Trophoblast cell (in vitro differentiated cells and primary cell): Measurements from ENCODE around the gene XRCC1.
A peak's percentile ranks its signal among the peaks of the same experiment; 100 is the strongest.
"Not testable (repeated sequence)": the region's sequence is repeated elsewhere in the genome, so short reads cannot be mapped to it uniquely, and the experiment has no call there.

ENCODE experiments used
- DNase-seq, 2 donors: peaks; one replicate each; pipeline ENCODE4 v3.0.0-alpha.2; 2016
- H2AFZ ChIP-seq: 2 replicates; pipeline ENCODE4 v1.6.1; 2013; ENCODE audit warnings: low read length, moderate library complexity, mild to moderate bottlenecking; ENCODE audit not compliant: insufficient read depth, poor library complexity
- H2AK5ac ChIP-seq: 2 replicates; pipeline ENCODE4 v1.6.1; 2013; ENCODE audit warnings: mild to moderate bottlenecking, low read length
- H2BK120ac ChIP-seq: 2 replicates; pipeline ENCODE4 v1.6.1; 2013; ENCODE audit warnings: low read length, mild to moderate bottlenecking, moderate library complexity; ENCODE audit not compliant: insufficient read depth, poor library complexity
- H2BK12ac ChIP-seq: 2 replicates; pipeline ENCODE4 v1.6.1; 2013; ENCODE audit warnings: mild to moderate bottlenecking, low read length, moderate library complexity
- H2BK5ac ChIP-seq: 2 replicates; pipeline ENCODE4 v1.6.1; 2013; ENCODE audit warnings: low read length, low read depth, moderate library complexity, mild to moderate bottlenecking; ENCODE audit not compliant: poor library complexity
- H3K14ac ChIP-seq: 2 replicates; pipeline ENCODE4 v1.6.1; 2013; ENCODE audit warnings: mild to moderate bottlenecking, low read length
- H3K18ac ChIP-seq: 2 replicates; pipeline ENCODE4 v1.6.1; 2013; ENCODE audit warnings: mild to moderate bottlenecking, low read length
- H3K23ac ChIP-seq: 2 replicates; pipeline ENCODE4 v1.6.1; 2013; ENCODE audit warnings: low read length
- H3K27ac ChIP-seq: 2 replicates; pipeline ENCODE4 v1.5.1; 2013; ENCODE audit warnings: low read depth, mild to moderate bottlenecking, inconsistent platforms, low read length, moderate library complexity
- H3K27me3 ChIP-seq: 2 replicates; pipeline ENCODE4 v1.6.1; 2013; ENCODE audit warnings: inconsistent platforms, mild to moderate bottlenecking, low read length, moderate library complexity; ENCODE audit not compliant: insufficient read depth
- H3K36me3 ChIP-seq, 2 experiments: 1 replicate in 1 of 2; 2 replicates in 1 of 2; pipeline ENCODE4 v1.6.1; 2013; ENCODE audit warnings: low read length in 2 of 2, mild to moderate bottlenecking in 2 of 2, moderate library complexity in 1 of 2; ENCODE audit not compliant: insufficient read depth in 2 of 2, control insufficient read depth in 1 of 2
- H3K4ac ChIP-seq: 2 replicates; pipeline ENCODE4 v1.6.1; 2013; ENCODE audit warnings: low read depth, mild to moderate bottlenecking, low read length, moderate library complexity
- H3K4me1 ChIP-seq, 2 experiments: 1 replicate in 1 of 2; 2 replicates in 1 of 2; pipeline ENCODE4 v1.6.1; 2013; ENCODE audit warnings: low read length in 2 of 2, mild to moderate bottlenecking in 2 of 2, moderate library complexity in 1 of 2; ENCODE audit not compliant: insufficient read depth in 2 of 2, control insufficient read depth in 1 of 2
- H3K4me2 ChIP-seq: 2 replicates; pipeline ENCODE4 v1.6.1; 2013; ENCODE audit warnings: inconsistent platforms, mild to moderate bottlenecking, low read length, moderate library complexity
- H3K4me3 ChIP-seq: 2 replicates; pipeline ENCODE4 v1.5.1; 2013; ENCODE audit warnings: mild to moderate bottlenecking, low read depth, low read length, inconsistent platforms
- H3K79me1 ChIP-seq: one replicate; pipeline ENCODE4 v1.6.1; 2013; ENCODE audit warnings: low read length
- H3K79me2 ChIP-seq: 2 replicates; pipeline ENCODE4 v1.6.1; 2013; ENCODE audit warnings: low read length, mild to moderate bottlenecking; ENCODE audit not compliant: control insufficient read depth, insufficient read depth, poor library complexity
- H3K9ac ChIP-seq: 2 replicates; pipeline ENCODE4 v1.6.1; 2013; ENCODE audit warnings: mild to moderate bottlenecking, low read length
- H3K9me3 ChIP-seq: 2 replicates; pipeline ENCODE4 v1.6.1; 2013; ENCODE audit warnings: low read depth, mild to moderate bottlenecking, control low read depth, inconsistent platforms, low read length; ENCODE audit not compliant: insufficient read depth
- H4K12ac ChIP-seq: 2 replicates; pipeline ENCODE4 v1.6.1; 2013; ENCODE audit warnings: low read depth, mild to moderate bottlenecking, low read length, moderate library complexity
- H4K8ac ChIP-seq: 2 replicates; pipeline ENCODE4 v1.6.1; 2013; ENCODE audit warnings: low read depth, mild to moderate bottlenecking, low read length, moderate library complexity
- H4K91ac ChIP-seq: one replicate; pipeline ENCODE4 v1.6.1; 2013; ENCODE audit warnings: low read depth, mild to moderate bottlenecking, low read length, moderate library complexity
- WGBS: extraction: QIAGEN DNeasy Blood & Tissue Kit; methylation state at CpG from one replicate; pipeline ENCODE4 v1.1.7; 2013; ENCODE audit warnings: missing lambda C conversion rate; ENCODE audit not compliant: insufficient read length, insufficient coverage; ENCODE audit errors: extremely low coverage; 5-methylcytosine and 5-hydroxymethylcytosine counted together

The XRCC1 gene

DNA sequence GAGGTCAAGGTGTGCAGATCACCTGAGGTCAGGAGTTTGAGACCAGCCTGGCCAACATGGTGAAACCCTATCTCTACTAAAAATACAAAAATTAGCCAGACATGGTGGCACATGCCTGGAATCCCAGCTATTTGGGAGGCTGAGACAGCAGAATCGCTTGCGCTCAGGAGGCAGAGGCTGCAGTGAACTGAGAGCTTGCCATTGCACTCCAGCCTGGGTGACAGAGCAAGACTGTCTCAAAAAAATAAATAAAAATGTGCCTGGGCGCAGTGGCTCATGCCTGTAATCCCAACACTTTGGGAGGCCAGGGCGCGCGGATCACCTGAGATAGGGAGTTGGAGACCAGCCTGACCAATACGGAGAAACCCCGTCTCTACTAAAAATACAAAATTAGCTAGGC is 51.6 kb downstream of the XRCC1 start:
- H3K27ac ChIP-seq, H3K18ac ChIP-seq, H3K36me3 ChIP-seq, H3K14ac ChIP-seq, H3K79me2 ChIP-seq, H2AK5ac ChIP-seq, H3K4me3 ChIP-seq, H4K8ac ChIP-seq, H2BK5ac ChIP-seq, H3K9ac ChIP-seq, H2BK12ac ChIP-seq, H4K12ac ChIP-seq, H3K79me1 ChIP-seq, H2BK120ac ChIP-seq, H3K4ac ChIP-seq, H3K23ac ChIP-seq, H2AFZ ChIP-seq, H3K9me3 ChIP-seq, H3K27me3 ChIP-seq, H4K91ac ChIP-seq, H3K4me2 ChIP-seq: not testable (repeated sequence)
- H3K4me1 ChIP-seq, result peaks cover 16 to 19% of the 10 kb centered on the region in 2 experiments
- peak; percentile 42 to 61 for DNase-seq
- WGBS, result no CpG with 5 or more reads among the region's 8 CpGs

DNA sequence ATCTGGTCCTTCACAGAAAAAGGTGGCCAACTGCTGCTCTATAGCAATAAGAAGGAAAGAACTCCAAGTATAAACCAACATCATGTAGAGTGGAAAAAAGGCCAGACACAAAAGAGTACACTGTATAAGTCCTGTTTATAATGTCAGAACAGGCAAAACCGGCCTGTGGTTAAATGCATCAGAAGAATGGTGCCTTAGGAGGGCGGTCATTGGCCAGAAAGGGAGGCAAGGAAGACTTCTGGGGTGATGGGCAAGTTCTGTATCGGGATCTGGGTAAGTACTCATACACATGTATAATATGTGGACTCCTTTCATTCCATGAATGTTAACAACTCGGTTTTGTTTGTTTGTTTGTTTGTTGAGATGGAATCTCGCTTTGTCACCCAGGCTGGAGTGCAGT is 52.4 kb downstream of the XRCC1 start:
- Histone ChIP-seq H2AK5ac (no peak overlapping the region), H3K27ac (no peak overlapping the region), H3K79me2 (peaks cover 2% of the 10 kb centered on the region), H2BK5ac (no peak overlapping the region), H3K23ac (no peak overlapping the region), H3K9me3 (no peaks in the 10 kb centered on the region), H3K18ac (no peak overlapping the region), H3K36me3 (no peaks in the 10 kb centered on the region), H3K4me1 (peaks cover 16 to 19% of the 10 kb centered on the region in 2 experiments), H3K4ac (no peak overlapping the region), H4K91ac (no peak overlapping the region), H3K14ac (no peak overlapping the region), H3K4me3 (no peak overlapping the region), H3K9ac (no peak overlapping the region), H2BK120ac (no peak overlapping the region), H4K8ac (no peak overlapping the region), H3K27me3 (no peaks in the 10 kb centered on the region), H2BK12ac (no peak overlapping the region), H4K12ac (no peak overlapping the region), H2AFZ (no peak overlapping the region), H3K79me1 (peaks cover 5% of the 10 kb centered on the region), H3K4me2 (no peak overlapping the region)
- peak in 1 of 2 donors; percentile 82 for DNase-seq
- WGBS, result no CpG with 5 or more reads among the region's 5 CpGs

DNA sequence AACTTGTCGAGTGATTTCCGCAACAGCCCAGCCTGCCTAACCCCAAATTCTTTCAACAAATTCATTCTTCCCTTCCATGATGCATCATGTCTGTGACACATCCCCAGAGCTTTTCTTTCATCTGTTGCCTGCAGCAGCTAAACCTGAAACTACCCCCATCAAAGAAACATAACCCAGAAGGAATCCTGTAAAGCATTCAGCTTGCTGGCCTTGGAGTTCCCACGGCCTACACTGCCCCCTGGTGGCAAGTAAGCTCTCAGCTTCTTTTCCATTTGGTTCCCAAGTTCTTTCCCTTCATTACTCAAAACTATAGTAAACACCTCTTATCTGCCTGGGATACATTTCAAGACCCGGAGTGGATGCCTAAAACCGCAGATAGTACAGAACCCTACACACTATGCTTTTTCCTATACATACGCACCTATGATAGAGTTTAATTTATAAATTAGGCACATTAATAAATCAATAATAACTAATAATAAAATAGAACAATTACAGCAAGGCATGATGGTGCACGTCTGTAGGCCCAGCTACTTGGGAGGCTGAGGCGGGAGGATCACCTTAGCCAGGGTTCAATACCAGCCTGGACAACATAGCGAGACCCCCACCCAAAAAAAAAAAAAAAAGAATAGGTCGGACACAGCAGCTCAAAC is 55.8 kb downstream of the XRCC1 start:
- Histone ChIP-seq H3K36me3 (no peaks in the 10 kb centered on the region), H2BK12ac (no peak overlapping the region), H3K9me3 (no peaks in the 10 kb centered on the region), H3K4me1 (peaks cover 0 to 4% of the 10 kb centered on the region in 2 experiments), H2BK5ac (no peak overlapping the region), H3K79me2 (no peaks in the 10 kb centered on the region), H3K4me2 (no peak overlapping the region), H3K27ac (no peak overlapping the region), H3K18ac (no peak overlapping the region), H4K91ac (no peak overlapping the region), H3K79me1 (no peaks in the 10 kb centered on the region), H3K9ac (no peak overlapping the region), H2AK5ac (no peak overlapping the region), H3K27me3 (no peaks in the 10 kb centered on the region), H4K8ac (no peak overlapping the region), H3K4me3 (no peak overlapping the region), H3K23ac (no peak overlapping the region), H2BK120ac (no peak overlapping the region), H2AFZ (no peak overlapping the region), H4K12ac (no peak overlapping the region), H3K14ac (no peak overlapping the region), H3K4ac (no peak overlapping the region)
- WGBS, result no CpG with 5 or more reads among the region's 10 CpGs
- DNase-seq, result peak; percentile 91 to 98

DNA sequence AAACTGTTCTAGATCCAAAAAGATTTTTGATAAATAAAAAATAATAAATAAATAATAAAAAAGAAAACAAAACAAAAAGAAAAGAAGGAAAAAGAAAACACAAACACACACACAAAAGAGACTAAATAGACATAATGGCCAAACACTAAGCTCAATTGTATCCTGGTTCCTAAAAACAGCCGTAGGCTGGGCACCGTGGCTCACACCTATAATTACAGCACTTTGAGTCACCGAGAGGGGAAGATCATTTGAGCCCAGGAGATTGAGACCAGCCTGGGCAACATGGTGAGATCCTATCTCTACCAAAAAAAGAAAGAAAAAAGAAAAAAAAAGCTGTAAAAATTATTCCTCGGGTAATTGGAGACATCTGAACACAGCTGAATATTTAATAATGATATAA is 57.3 kb downstream of the XRCC1 start:
- no peak overlapping the region for H2AK5ac ChIP-seq
- H3K18ac ChIP-seq, result no peak overlapping the region
- no peak overlapping the region for H2AFZ ChIP-seq
- H4K8ac ChIP-seq, result no peak overlapping the region
- no CpG with 5 or more reads among the region's 4 CpGs for WGBS
- no peaks in the 10 kb centered on the region for H3K27me3 ChIP-seq
- no peak overlapping the region for H3K4me3 ChIP-seq
- H2BK12ac ChIP-seq, result no peak overlapping the region
- H3K9me3 ChIP-seq, result no peaks in the 10 kb centered on the region
- H3K9ac ChIP-seq, result no peak overlapping the region
- no peak overlapping the region for H3K23ac ChIP-seq
- H4K91ac ChIP-seq, result no peak overlapping the region
- no peak overlapping the region for H3K27ac ChIP-seq
- H3K36me3 ChIP-seq, result peaks cover 0 to 2% of the 10 kb centered on the region in 2 experiments
- no peak overlapping the region for H2BK5ac ChIP-seq
- H3K4me2 ChIP-seq, result no peak overlapping the region
- no peaks in the 10 kb centered on the region for H3K79me2 ChIP-seq
- H2BK120ac ChIP-seq, result no peak overlapping the region
- DNase-seq, result peak; percentile 73 to 78
- no peaks in the 10 kb centered on the region for H3K4me1 ChIP-seq
- no peaks in the 10 kb centered on the region for H3K79me1 ChIP-seq
- H4K12ac ChIP-seq, result no peak overlapping the region
- no peak overlapping the region for H3K14ac ChIP-seq
- no peak overlapping the region for H3K4ac ChIP-seq
